H9 (cell line): ENCODE measurements around the gene THOC7. TPM values are rescaled to one million over a fixed set of nuclear protein-coding genes. Genes with fewer than 3 reads are reported as not detected.

Experiments used
- DNase-seq: peaks from one replicate; pipeline ENCODE4 v3.0.0-alpha.2; 2017
- H2AFZ ChIP-seq: one replicate; pipeline ENCODE4 v1.6.1; 2013; ENCODE audit warnings: mild to moderate bottlenecking, low read length, control low read depth, moderate library complexity
- H2AK5ac ChIP-seq: 2 replicates; pipeline ENCODE4 v1.6.1; 2013; ENCODE audit warnings: low read length, control low read depth, mixed read lengths; ENCODE audit not compliant: insufficient read length
- H2BK120ac ChIP-seq: one replicate; pipeline ENCODE4 v1.6.1; 2013; ENCODE audit warnings: low read depth, mild to moderate bottlenecking, low read length, control low read depth, inconsistent platforms; ENCODE audit not compliant: poor library complexity, severe bottlenecking
- H2BK12ac ChIP-seq: 2 replicates; pipeline ENCODE4 v1.6.1; 2013; ENCODE audit warnings: low read length, control low read depth, mixed read lengths, low read depth; ENCODE audit not compliant: insufficient read length
- H2BK15ac ChIP-seq: 2 replicates; pipeline ENCODE4 v1.6.1; 2013; ENCODE audit warnings: low read depth, low read length, control low read depth
- H2BK20ac ChIP-seq: one replicate; pipeline ENCODE4 v1.6.1; 2013; ENCODE audit warnings: low read depth, mild to moderate bottlenecking, low read length, control low read depth, inconsistent platforms; ENCODE audit not compliant: poor library complexity, severe bottlenecking
- H2BK5ac ChIP-seq: 2 replicates; pipeline ENCODE4 v1.6.1; 2013; ENCODE audit warnings: low read length, control low read depth, mixed read lengths; ENCODE audit not compliant: insufficient read length
- H3K14ac ChIP-seq: 2 replicates; pipeline ENCODE4 v1.6.1; 2013; ENCODE audit warnings: low read length, control low read depth; ENCODE audit not compliant: insufficient read depth
- H3K18ac ChIP-seq: 2 replicates; pipeline ENCODE4 v1.6.1; 2013; ENCODE audit warnings: low read depth, mild to moderate bottlenecking, mixed read lengths, low read length, control low read depth; ENCODE audit not compliant: insufficient read length
- H3K23ac ChIP-seq: 2 replicates; pipeline ENCODE4 v1.6.1; 2013; ENCODE audit warnings: low read length, control low read depth, mixed read lengths, low read depth; ENCODE audit not compliant: insufficient read length
- H3K23me2 ChIP-seq: 2 replicates; pipeline ENCODE4 v1.6.1; 2013; ENCODE audit warnings: low read depth, mild to moderate bottlenecking, mixed read lengths, low read length, control low read depth; ENCODE audit not compliant: insufficient read length, poor library complexity, severe bottlenecking
- H3K27ac ChIP-seq: 2 replicates; pipeline ENCODE4 v1.5.1; 2013; ENCODE audit warnings: low read length, control low read depth, mixed read lengths, low read depth; ENCODE audit not compliant: insufficient read length
- H3K27me3 ChIP-seq: 2 replicates; pipeline ENCODE4 v1.6.1; 2013; ENCODE audit warnings: low read length, control low read depth, inconsistent platforms; ENCODE audit not compliant: insufficient read depth
- H3K4ac ChIP-seq: 2 replicates; pipeline ENCODE4 v1.6.1; 2013; ENCODE audit warnings: low read depth, mild to moderate bottlenecking, control low read depth, inconsistent platforms, low read length, moderate library complexity
- H3K4me1 ChIP-seq: 2 replicates; pipeline ENCODE4 v1.6.1; 2013; ENCODE audit warnings: low read length, control low read depth, inconsistent platforms; ENCODE audit not compliant: insufficient read depth
- H3K4me2 ChIP-seq: 2 replicates; pipeline ENCODE4 v1.6.1; 2013; ENCODE audit warnings: low read length, control low read depth, mixed read lengths; ENCODE audit not compliant: insufficient read length, insufficient read depth
- H3K56ac ChIP-seq: 2 replicates; pipeline ENCODE4 v1.6.1; 2013; ENCODE audit warnings: low read depth, mild to moderate bottlenecking, mixed read lengths, low read length, control low read depth; ENCODE audit not compliant: insufficient read length
- H3K79me1 ChIP-seq: 2 replicates; pipeline ENCODE4 v1.6.1; 2013; ENCODE audit warnings: low read depth, mild to moderate bottlenecking, moderate library complexity, low read length, control low read depth, inconsistent platforms; ENCODE audit not compliant: insufficient read depth, poor library complexity, severe bottlenecking
- H3K79me2 ChIP-seq: 2 replicates; pipeline ENCODE4 v1.6.1; 2013; ENCODE audit warnings: low read length, control low read depth, inconsistent platforms; ENCODE audit not compliant: insufficient read depth
- H3K9ac ChIP-seq: 2 replicates; pipeline ENCODE4 v1.6.1; 2013; ENCODE audit warnings: low read length, control low read depth, mixed read lengths; ENCODE audit not compliant: insufficient read length; ENCODE audit errors: extremely low read depth
- H3K9me3 ChIP-seq: one replicate; pipeline ENCODE4 v1.6.1; 2013; ENCODE audit warnings: low read depth, low read length, inconsistent platforms; ENCODE audit not compliant: control insufficient read depth
- H3T11ph ChIP-seq: one replicate; pipeline ENCODE4 v1.6.1; 2013; ENCODE audit warnings: mild to moderate bottlenecking, low read length, control low read depth, inconsistent platforms
- H4K20me1 ChIP-seq: one replicate; pipeline ENCODE4 v1.6.1; 2013; ENCODE audit not compliant: control insufficient read depth, insufficient read length, insufficient read depth
- H4K5ac ChIP-seq: 2 replicates; pipeline ENCODE4 v1.6.1; 2013; ENCODE audit warnings: low read depth, mild to moderate bottlenecking, mixed read lengths, low read length, control low read depth; ENCODE audit not compliant: insufficient read length
- H4K8ac ChIP-seq: replicated peaks from 2 replicates; pipeline ENCODE4 v1.6.1; 2013; ENCODE audit warnings: low read length, control low read depth, mixed read lengths, low read depth; ENCODE audit not compliant: insufficient read length
- H4K91ac ChIP-seq: 2 replicates; pipeline ENCODE4 v1.6.1; 2013; ENCODE audit warnings: low read depth, mild to moderate bottlenecking, moderate library complexity, mixed read lengths, low read length, control low read depth; ENCODE audit not compliant: insufficient read length
- H3K27ac Mint-ChIP-seq, 3 experiments: 2 replicates in 2 of 3; 3 replicates in 1 of 3; pipeline ENCODE4 v1.8.0; 2020 to 2021; ENCODE audit warnings: mixed read lengths in 3 of 3, mild to moderate bottlenecking in 1 of 3, moderate library complexity in 1 of 3
- H3K27me3 Mint-ChIP-seq: 2 replicates; pipeline ENCODE4 v1.8.0; 2021; ENCODE audit warnings: low read depth, mild to moderate bottlenecking, moderate library complexity, mixed read lengths
- H3K36me3 Mint-ChIP-seq, 3 experiments: 2 replicates in 2 of 3; 3 replicates in 1 of 3; pipeline ENCODE4 v1.8.0; 2020 to 2021; ENCODE audit warnings: low read depth in 3 of 3, mixed read lengths in 3 of 3; ENCODE audit not compliant: insufficient read depth in 1 of 3
- H3K4me1 Mint-ChIP-seq, 2 experiments: 2 replicates each; pipeline ENCODE4 v1.8.0; 2020; ENCODE audit warnings: mixed read lengths in 2 of 2
- H3K4me3 Mint-ChIP-seq, 2 experiments: 2 replicates in 1 of 2; 3 replicates in 1 of 2; pipeline ENCODE4 v1.8.0; 2020 to 2021; ENCODE audit warnings: mild to moderate bottlenecking in 2 of 2, mixed read lengths in 2 of 2, moderate library complexity in 1 of 2
- H3K9me3 Mint-ChIP-seq, 2 experiments: 2 replicates in 1 of 2; 3 replicates in 1 of 2; pipeline ENCODE4 v1.8.0; 2020; ENCODE audit warnings: mild to moderate bottlenecking in 2 of 2, mixed read lengths in 2 of 2, moderate library complexity in 1 of 2
- WGBS: extraction: QIAGEN DNeasy Blood & Tissue Kit; methylation state at CpG from one replicate; pipeline ENCODE4 v1.1.7; 2013; ENCODE audit warnings: missing lambda C conversion rate, low lambda C conversion rate, mixed read lengths; ENCODE audit not compliant: insufficient read length; ENCODE audit errors: extremely low coverage; 5-methylcytosine and 5-hydroxymethylcytosine counted together
- total RNA-seq: library from RNA; stranded (reverse); gene quantifications from 2 replicates; pipeline ENCODE4 v1.2.1, GENCODE V29; 2021
- TF ChIP-seq, protein P1 (sequence below): fragments of 200-600 bp; sonication (generic); conservative IDR thresholded peaks from 3 replicates; pipeline ENCODE4 v1.8.0; 2021; ENCODE audit warnings: antibody characterized with exemption, mild to moderate bottlenecking

THOC7 gene
- total RNA-seq, 1 experiment from 2014 or later, result 63.3 TPM

DNA sequence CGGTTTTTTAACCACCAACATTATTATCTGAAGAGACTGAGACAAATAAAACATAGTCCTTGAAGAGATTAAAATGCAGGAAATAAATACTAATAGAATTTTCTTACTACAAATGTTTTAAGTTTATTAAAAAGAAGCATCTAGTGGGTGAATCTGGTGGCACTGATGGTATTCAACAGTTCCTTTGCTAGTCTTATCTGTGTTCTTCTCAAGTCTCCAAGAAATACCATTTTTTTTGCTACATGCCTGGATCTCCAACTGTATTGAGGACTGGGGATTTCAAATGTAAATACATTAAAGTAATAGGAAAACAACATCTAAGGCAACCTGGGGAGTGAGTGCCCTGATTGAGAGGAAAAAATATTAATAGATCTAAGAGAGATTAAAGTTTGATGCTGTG is 21.9 kb downstream of the THOC7 start:
- Histone ChIP-seq H3K27ac (no peak overlapping the region), H4K8ac (no peak overlapping the region), H2BK12ac (no peak overlapping the region), H3K4me1 (no peaks in the 10 kb centered on the region), H2AFZ (no peak overlapping the region), H3K56ac (no peak overlapping the region), H3K9me3 (no peaks in the 10 kb centered on the region), H3T11ph (no peak overlapping the region), H3K23me2 (no peaks in the 10 kb centered on the region), H2BK120ac (no peak overlapping the region), H3K18ac (no peak overlapping the region), H4K5ac (no peak overlapping the region), H3K79me1 (no peaks in the 10 kb centered on the region), H4K91ac (no peak overlapping the region), H3K14ac (no peak overlapping the region), H3K4me2 (no peak overlapping the region), H2BK5ac (no peak overlapping the region), H2AK5ac (no peak overlapping the region), H3K79me2 (no peaks in the 10 kb centered on the region), H3K27me3 (no peaks in the 10 kb centered on the region), H4K20me1 (no peaks in the 10 kb centered on the region), H3K23ac (no peak overlapping the region), H3K9ac (no peak overlapping the region), H2BK15ac (no peak overlapping the region), H2BK20ac (no peak overlapping the region), H3K4ac (no peak overlapping the region)
- Mint-ChIP-seq H3K4me1 (peaks cover 1 to 13% of the 10 kb centered on the region in 2 experiments), H3K4me3 (no peak overlapping the region), H3K36me3 (peaks cover 0 to 8% (median 0%) of the 10 kb centered on the region in 3 experiments; a peak in 2 of 7 replicates), H3K9me3 (peaks cover 0 to 3% of the 10 kb centered on the region in 2 experiments; a peak in 2 of 5 replicates), H3K27me3 (no peaks in the 10 kb centered on the region), H3K27ac (no peak overlapping the region)
- DNase-seq, result no peak
- no CpG with 5 or more reads among the region's 1 CpG for WGBS
- TF ChIP-seq, protein P1, sequence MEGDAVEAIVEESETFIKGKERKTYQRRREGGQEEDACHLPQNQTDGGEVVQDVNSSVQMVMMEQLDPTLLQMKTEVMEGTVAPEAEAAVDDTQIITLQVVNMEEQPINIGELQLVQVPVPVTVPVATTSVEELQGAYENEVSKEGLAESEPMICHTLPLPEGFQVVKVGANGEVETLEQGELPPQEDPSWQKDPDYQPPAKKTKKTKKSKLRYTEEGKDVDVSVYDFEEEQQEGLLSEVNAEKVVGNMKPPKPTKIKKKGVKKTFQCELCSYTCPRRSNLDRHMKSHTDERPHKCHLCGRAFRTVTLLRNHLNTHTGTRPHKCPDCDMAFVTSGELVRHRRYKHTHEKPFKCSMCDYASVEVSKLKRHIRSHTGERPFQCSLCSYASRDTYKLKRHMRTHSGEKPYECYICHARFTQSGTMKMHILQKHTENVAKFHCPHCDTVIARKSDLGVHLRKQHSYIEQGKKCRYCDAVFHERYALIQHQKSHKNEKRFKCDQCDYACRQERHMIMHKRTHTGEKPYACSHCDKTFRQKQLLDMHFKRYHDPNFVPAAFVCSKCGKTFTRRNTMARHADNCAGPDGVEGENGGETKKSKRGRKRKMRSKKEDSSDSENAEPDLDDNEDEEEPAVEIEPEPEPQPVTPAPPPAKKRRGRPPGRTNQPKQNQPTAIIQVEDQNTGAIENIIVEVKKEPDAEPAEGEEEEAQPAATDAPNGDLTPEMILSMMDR, result no peak
